ENCODE data around the gene RABGAP1L.

- no peak for TF ChIP-seq CTCF (IDR thresholded peaks at IDR 0.05)
- TF ChIP-seq POLR2A (IDR thresholded peaks at IDR 0.05): no peak
These were observed 588.3 kb downstream of the RABGAP1L start for GRCh38 chr1:174747613-174748012.

Measured in Peyer's patch (tissue), 4 donors.